A673 (cell line): ENCODE measurements around the gene ARPP21.

Experiments
- CTCF ChIP-seq: fragments of 300-800, 200-600 bp; sonication (generic); conservative IDR thresholded peaks from 2 replicates; pipeline ENCODE4 v1.5.1; 2017; ENCODE audit warnings: low read depth, mild to moderate bottlenecking, antibody characterized with exemption, low read length, moderate library complexity, mixed read lengths
- EZH2 ChIP-seq: fragments of 200-600 bp; sonication (generic); IDR thresholded peaks from 2 replicates; pipeline ENCODE4 v1.6.1; 2017; ENCODE audit warnings: borderline replicate concordance, low read depth, mild to moderate bottlenecking, mixed read lengths, antibody characterized with exemption, low read length; ENCODE audit not compliant: poor library complexity, severe bottlenecking

GRCh38 chr3:35737527-35737926 is 98.2 kb downstream of the ARPP21 start:
- TF ChIP-seq CTCF (no peak), EZH2 (no peak)
